ENCODE data around the gene TUBB. TPM values are rescaled to one million over a fixed set of nuclear protein-coding genes. Genes with fewer than 3 reads are reported as not detected.
"Not testable (repeated sequence)": the region's sequence is repeated elsewhere in the genome, so short reads cannot be mapped to it uniquely, and the experiment has no call there.

TUBB gene
- total RNA-seq, 2 experiments from 2014 or later = 1,162 to 1,172 TPM

GRCh38 chr6:30712441-30712945, 7.7 kb upstream of the TUBB start:
- H3K27me3 Mint-ChIP-seq = no peaks in the 10 kb centered on the region
- no peak for DNase-seq
- ChIA-PET CTCF (interaction anchor here (0.6 to 2.6 kb wide), 4 partner anchors 10 to 729 kb away, joined by 3 to 15 read pairs (median 6); no protein-coding TSS in a partner anchor), POLR2A (interaction anchor here (0.8 to 2.6 kb wide), 12 partner anchors 9 to 97 kb away, joined by 3 to 25 read pairs (median 4); partner anchors contain the start of genes MRPS18B and PPP1R10)
- peaks cover 63% of the 10 kb centered on the region for H3K4me1 Mint-ChIP-seq
- H3K27ac Mint-ChIP-seq = peak overlapping the region; percentile 79
- peaks cover 77% of the 10 kb centered on the region for H3K36me3 Mint-ChIP-seq (ENCODE audit: low read depth)
- no peak overlapping the region for H3K4me3 Mint-ChIP-seq
- H3K9me3 Mint-ChIP-seq = peaks cover 2% of the 10 kb centered on the region

GRCh38 chr6:30714263-30714662, 5.9 kb upstream of the TUBB start:
- POLR2A ChIA-PET = interaction anchor here (0.7 kb wide), 1 partner anchor 99 kb away, joined by 3 read pairs; no protein-coding TSS in a partner anchor
- Mint-ChIP-seq H3K36me3 (ENCODE audit: low read depth) (peaks cover 71% of the 10 kb centered on the region), H3K27ac (no peak overlapping the region), H3K9me3 (peaks cover 2% of the 10 kb centered on the region), H3K4me3 (no peak overlapping the region), H3K4me1 (peaks cover 74% of the 10 kb centered on the region), H3K27me3 (no peaks in the 10 kb centered on the region)
- CTCF ChIA-PET = interaction anchor here (0.7 kb wide), 1 partner anchor 26 kb away, joined by 4 read pairs; no protein-coding TSS in a partner anchor
- no peak for DNase-seq

GRCh38 chr6:30716879-30717128, 3.3 kb upstream of the TUBB start:
- POLR2A ChIA-PET = interaction anchor here (0.6 to 16.4 kb wide), 22 partner anchors 10 to 946 kb away, joined by 3 to 561 read pairs (median 4); partner anchors contain the start of genes ABCF1, C6orf136, DHX16 and MRPS18B
- Mint-ChIP-seq H3K9me3 (peaks cover 2% of the 10 kb centered on the region), H3K27ac (peak overlapping the region; percentile 99), H3K36me3 (ENCODE audit: low read depth) (peaks cover 70% of the 10 kb centered on the region), H3K4me3 (peak overlapping the region; percentile 84), H3K27me3 (no peaks in the 10 kb centered on the region), H3K4me1 (peaks cover 67% of the 10 kb centered on the region)
- DNase-seq = no peak
- CTCF ChIA-PET = interaction anchor here (0.7 to 25.8 kb wide), 10 partner anchors 11 to 172 kb away, joined by 3 to 626 read pairs (median 4); partner anchors contain the start of genes DHX16, IER3 and MRPS18B

GRCh38 chr6:30717129-30717844, 2.9 kb upstream of the TUBB start, which contains the start of gene MDC1:
Gene MDC1, minus strand, starts transcription at chr6:30717281. Its CDS starts 2,106 bp downstream, at chr6:30715175.
- Mint-ChIP-seq H3K36me3 (ENCODE audit: low read depth) (peaks cover 70% of the 10 kb centered on the region), H3K4me1 (peaks cover 62% of the 10 kb centered on the region), H3K27ac (peak within 1 kb of the TSS; percentile 99), H3K9me3 (peaks cover 2% of the 10 kb centered on the region), H3K27me3 (no peaks in the 10 kb centered on the region), H3K4me3 (peak within 1 kb of the TSS; percentile 84)
- DNase-seq = peak; percentile 100
- ChIA-PET POLR2A (interaction anchor here (0.6 to 16.4 kb wide), 24 partner anchors 9 to 946 kb away, joined by 3 to 561 read pairs (median 4); partner anchors contain the start of genes ABCF1, C6orf136, DHX16 and FLOT1), CTCF (interaction anchor here (0.6 to 25.8 kb wide), 13 partner anchors 11 to 172 kb away, joined by 3 to 626 read pairs (median 4); partner anchors contain the start of genes DHX16, IER3 and MRPS18B)

- not testable (repeated sequence) for DNase-seq, H3K27me3 Mint-ChIP-seq, H3K9me3 Mint-ChIP-seq
- POLR2A ChIA-PET = interaction anchor here (1.0 to 16.4 kb wide), 21 partner anchors 8 to 161 kb away, joined by 3 to 561 read pairs (median 11); partner anchors contain the start of genes ABCF1, DHX16, FLOT1 and MRPS18B
- CTCF ChIA-PET = interaction anchor here (0.6 to 25.8 kb wide), 11 partner anchors 12 to 173 kb away, joined by 3 to 626 read pairs (median 4); partner anchors contain the start of genes DHX16, IER3 and MRPS18B
- Mint-ChIP-seq H3K36me3 (ENCODE audit: low read depth) (peaks cover 70% of the 10 kb centered on the region), H3K27ac (peak overlapping the region; percentile 99), H3K4me3 (peak overlapping the region; percentile 84), H3K4me1 (peaks cover 59% of the 10 kb centered on the region)
These were observed 2.1 kb upstream of the TUBB start for GRCh38 chr6:30717845-30718720.

GRCh38 chr6:30719356-30719755, 796 bp upstream of the TUBB start:
- Mint-ChIP-seq H3K4me1 (peaks cover 63% of the 10 kb centered on the region), H3K4me3 (peak overlapping the region; percentile 84), H3K27ac (peak overlapping the region; percentile 99), H3K27me3 (no peaks in the 10 kb centered on the region), H3K9me3 (peaks cover 2% of the 10 kb centered on the region), H3K36me3 (ENCODE audit: low read depth) (peaks cover 70% of the 10 kb centered on the region)
- no peak for DNase-seq
- ChIA-PET POLR2A (interaction anchor here (1.7 to 16.4 kb wide), 12 partner anchors 9 to 393 kb away, joined by 5 to 561 read pairs (median 27); partner anchors contain the start of genes ABCF1, DHX16, MRPS18B and NRM), CTCF (interaction anchor here (0.8 to 25.8 kb wide), 4 partner anchors 11 to 174 kb away, joined by 3 to 626 read pairs (median 14); partner anchors contain the start of gene DHX16)

- H3K4me1 Mint-ChIP-seq = peaks cover 64% of the 10 kb centered on the region
- peak; percentile 74 for DNase-seq
- peaks cover 70% of the 10 kb centered on the region for H3K36me3 Mint-ChIP-seq (ENCODE audit: low read depth)
- peak overlapping the region; percentile 99 for H3K27ac Mint-ChIP-seq
- H3K4me3 Mint-ChIP-seq = peak overlapping the region; percentile 84
- ChIA-PET POLR2A (interaction anchor here (0.5 to 16.4 kb wide), 24 partner anchors 9 to 821 kb away, joined by 3 to 561 read pairs (median 5); partner anchors contain the start of genes ABCF1, DDX39B, DHX16 and FLOT1), CTCF (interaction anchor here (1.1 to 25.8 kb wide), 8 partner anchors 8 to 238 kb away, joined by 4 to 626 read pairs (median 17); partner anchors contain the start of gene DHX16)
- H3K27me3 Mint-ChIP-seq = no peaks in the 10 kb centered on the region
- H3K9me3 Mint-ChIP-seq = peaks cover 2% of the 10 kb centered on the region
These were observed 616 bp downstream of the TUBB start for GRCh38 chr6:30720738-30721197.

- Mint-ChIP-seq H3K9me3 (peaks cover 2% of the 10 kb centered on the region), H3K27ac (peak overlapping the region; percentile 99), H3K4me1 (peaks cover 60% of the 10 kb centered on the region), H3K27me3 (no peaks in the 10 kb centered on the region), H3K4me3 (peak overlapping the region; percentile 84), H3K36me3 (ENCODE audit: low read depth) (peaks cover 69% of the 10 kb centered on the region)
- CTCF ChIA-PET = interaction anchor here (0.9 to 25.8 kb wide), 19 partner anchors 9 to 242 kb away, joined by 3 to 626 read pairs (median 8); partner anchors contain the start of genes C6orf136, DHX16, FLOT1 and MRPS18B
- POLR2A ChIA-PET = interaction anchor here (0.5 to 16.4 kb wide), 28 partner anchors 9 to 821 kb away, joined by 3 to 561 read pairs (median 4); partner anchors contain the start of genes ABCF1, DDX39B, DHX16 and FLOT1
- DNase-seq = peak; percentile 94
These were observed 1.3 kb downstream of the TUBB start for GRCh38 chr6:30721198-30722024.

GRCh38 chr6:30722025-30722279, 1.8 kb downstream of the TUBB start:
- Mint-ChIP-seq H3K36me3 (ENCODE audit: low read depth) (peaks cover 67% of the 10 kb centered on the region), H3K4me3 (peak overlapping the region; percentile 84), H3K4me1 (peaks cover 57% of the 10 kb centered on the region), H3K27ac (peak overlapping the region; percentile 99)
- CTCF ChIA-PET = interaction anchor here (0.9 to 25.8 kb wide), 19 partner anchors 9 to 242 kb away, joined by 3 to 626 read pairs (median 8); partner anchors contain the start of genes C6orf136, DHX16, FLOT1 and MRPS18B
- H3K9me3 Mint-ChIP-seq, DNase-seq, H3K27me3 Mint-ChIP-seq: not testable (repeated sequence)
- POLR2A ChIA-PET = interaction anchor here (1.0 to 16.4 kb wide), 16 partner anchors 9 to 228 kb away, joined by 3 to 561 read pairs (median 16); partner anchors contain the start of genes DHX16, IER3, MRPS18B and NRM

GRCh38 chr6:30722280-30723112, 2.3 kb downstream of the TUBB start:
- POLR2A ChIA-PET = interaction anchor here (0.6 to 16.4 kb wide), 19 partner anchors 8 to 229 kb away, joined by 3 to 561 read pairs (median 6); partner anchors contain the start of genes DHX16, IER3, MRPS18B and NRM
- H3K4me3 Mint-ChIP-seq = peak overlapping the region; percentile 84
- peaks cover 69% of the 10 kb centered on the region for H3K36me3 Mint-ChIP-seq (ENCODE audit: low read depth)
- no peaks in the 10 kb centered on the region for H3K9me3 Mint-ChIP-seq
- CTCF ChIA-PET = interaction anchor here (0.6 to 25.8 kb wide), 23 partner anchors 9 to 243 kb away, joined by 3 to 626 read pairs (median 5); partner anchors contain the start of genes ATAT1, C6orf136, DHX16 and FLOT1
- peak overlapping the region; percentile 99 for H3K27ac Mint-ChIP-seq
- H3K4me1 Mint-ChIP-seq = peaks cover 55% of the 10 kb centered on the region
- peak; percentile 86 for DNase-seq
- H3K27me3 Mint-ChIP-seq = no peaks in the 10 kb centered on the region
